HL-60/S4 (cell line): ENCODE results near the gene ATG16L1.

Source experiments
- in situ Hi-C: fragments of 300-500 bp; cut with MboI; formaldehyde crosslinking; loops from 2 replicates; pipeline ENCODE4 v1.14.3; 2022; ENCODE audit warnings: low sequenced_read_pairs

ATG16L1 gene

DNA sequence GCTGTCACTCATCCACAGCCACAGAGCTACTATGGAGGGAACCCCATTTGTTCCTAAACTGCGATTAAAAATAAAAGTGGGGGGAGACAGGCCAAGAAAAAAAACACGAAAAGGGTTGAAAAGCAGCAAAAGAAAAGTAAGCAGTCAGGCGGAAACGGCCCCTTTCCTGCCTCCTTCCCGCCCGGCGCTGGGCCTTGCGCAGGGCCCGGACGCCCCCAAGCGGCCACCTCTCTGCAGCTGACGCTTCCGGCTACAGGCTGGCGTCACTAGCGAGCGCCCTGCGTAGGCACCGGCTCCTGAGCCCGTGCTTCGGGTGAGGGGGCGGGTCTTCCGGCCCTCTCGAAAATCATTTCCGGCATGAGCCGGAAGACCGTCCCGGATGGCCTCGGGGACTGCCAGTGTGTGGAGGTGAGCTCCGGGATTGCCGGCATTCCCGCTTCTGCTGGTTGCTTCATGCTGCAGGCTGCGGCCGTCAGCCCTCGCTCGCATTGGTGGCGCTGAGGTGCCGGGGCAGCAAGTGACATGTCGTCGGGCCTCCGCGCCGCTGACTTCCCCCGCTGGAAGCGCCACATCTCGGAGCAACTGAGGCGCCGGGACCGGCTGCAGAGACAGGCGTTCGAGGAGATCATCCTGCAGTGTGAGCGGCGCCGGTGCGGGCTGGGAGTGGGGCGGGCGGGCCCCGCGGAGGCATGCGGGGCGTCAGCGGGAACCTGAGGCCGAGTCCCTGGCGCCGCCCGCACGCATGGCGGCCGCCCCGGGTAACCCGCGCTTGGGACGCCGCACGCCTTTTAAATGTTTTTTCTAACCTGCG is at the start of gene ATG16L1:
ATG16L1 (plus strand) TSS at position 368 of the 811 bp plus-strand sequence; CDS start at position 523, 155 bp downstream.
- in situ Hi-C loops, result loop anchor here (10.0 kb wide), 1 partner anchor 397 kb away; no protein-coding TSS in a partner anchor

DNA sequence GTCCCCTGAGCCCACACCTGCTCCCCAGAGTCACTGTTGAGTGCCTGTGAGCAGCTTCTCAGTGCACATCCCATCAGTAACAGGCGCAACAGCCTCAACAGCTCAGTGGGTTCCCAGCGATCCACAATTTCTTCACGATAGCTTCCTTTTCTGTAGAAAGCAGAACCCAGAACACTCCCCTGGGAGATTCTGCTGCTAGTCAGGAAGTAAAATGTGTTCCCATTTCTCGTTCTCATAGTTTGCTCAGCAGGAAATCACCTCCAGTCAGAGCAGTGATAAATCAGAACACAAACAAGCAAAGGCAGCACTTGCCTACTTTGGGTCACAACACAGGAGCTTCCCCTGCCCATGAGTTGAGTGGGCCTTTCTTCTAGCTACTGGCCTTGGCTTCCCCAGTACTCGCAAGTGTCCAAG is 48.9 kb upstream of the ATG16L1 start:
- in situ Hi-C loops, result no loop called here

DNA sequence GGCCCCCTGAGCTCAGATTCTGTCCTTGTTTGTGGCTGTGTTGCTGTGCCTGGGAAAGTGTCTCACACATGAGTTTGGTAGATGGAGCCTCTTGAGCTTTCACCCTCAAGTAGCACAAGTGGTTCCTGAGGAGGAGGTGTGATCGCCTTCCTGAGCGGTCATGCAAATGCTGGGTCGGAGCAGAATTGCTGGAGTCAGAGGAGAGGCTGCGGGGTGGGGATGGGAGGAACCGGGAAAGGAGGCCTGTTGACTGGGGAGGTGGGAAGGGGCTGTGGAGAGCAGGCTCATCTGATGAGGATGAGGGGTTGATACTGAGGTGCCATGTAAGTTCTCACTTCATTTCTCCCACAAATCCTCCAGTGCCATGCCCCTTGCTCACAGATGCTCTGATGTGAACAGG is 48.4 kb upstream of the ATG16L1 start:
- in situ Hi-C loops, result no loop called here

DNA sequence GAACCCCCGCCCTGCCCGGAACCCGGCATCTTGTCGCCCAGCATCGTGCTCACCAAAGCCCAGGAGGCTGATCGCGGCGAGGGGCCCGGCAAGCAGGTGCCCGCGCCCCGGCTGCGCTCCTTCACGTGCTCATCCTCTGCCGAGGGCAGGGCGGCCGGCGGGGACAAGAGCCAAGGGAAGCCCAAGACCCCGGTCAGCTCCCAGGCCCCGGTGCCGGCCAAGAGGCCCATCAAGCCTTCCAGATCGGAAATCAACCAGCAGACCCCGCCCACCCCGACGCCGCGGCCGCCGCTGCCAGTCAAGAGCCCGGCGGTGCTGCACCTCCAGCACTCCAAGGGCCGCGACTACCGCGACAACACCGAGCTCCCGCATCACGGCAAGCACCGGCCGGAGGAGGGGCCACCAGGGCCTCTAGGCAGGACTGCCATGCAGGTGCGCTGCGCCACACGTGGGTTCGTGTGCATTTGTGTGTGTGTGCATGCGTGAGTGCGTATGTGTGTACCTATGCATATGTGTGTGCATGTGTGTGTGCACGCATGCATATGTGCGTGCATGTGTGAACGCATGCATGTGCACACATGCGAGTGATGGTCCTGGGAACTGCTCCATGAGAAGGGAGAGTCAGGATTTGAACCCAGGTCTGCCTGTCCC is 47.1 kb upstream of the ATG16L1 start:
- in situ Hi-C loops, result no loop called here

DNA sequence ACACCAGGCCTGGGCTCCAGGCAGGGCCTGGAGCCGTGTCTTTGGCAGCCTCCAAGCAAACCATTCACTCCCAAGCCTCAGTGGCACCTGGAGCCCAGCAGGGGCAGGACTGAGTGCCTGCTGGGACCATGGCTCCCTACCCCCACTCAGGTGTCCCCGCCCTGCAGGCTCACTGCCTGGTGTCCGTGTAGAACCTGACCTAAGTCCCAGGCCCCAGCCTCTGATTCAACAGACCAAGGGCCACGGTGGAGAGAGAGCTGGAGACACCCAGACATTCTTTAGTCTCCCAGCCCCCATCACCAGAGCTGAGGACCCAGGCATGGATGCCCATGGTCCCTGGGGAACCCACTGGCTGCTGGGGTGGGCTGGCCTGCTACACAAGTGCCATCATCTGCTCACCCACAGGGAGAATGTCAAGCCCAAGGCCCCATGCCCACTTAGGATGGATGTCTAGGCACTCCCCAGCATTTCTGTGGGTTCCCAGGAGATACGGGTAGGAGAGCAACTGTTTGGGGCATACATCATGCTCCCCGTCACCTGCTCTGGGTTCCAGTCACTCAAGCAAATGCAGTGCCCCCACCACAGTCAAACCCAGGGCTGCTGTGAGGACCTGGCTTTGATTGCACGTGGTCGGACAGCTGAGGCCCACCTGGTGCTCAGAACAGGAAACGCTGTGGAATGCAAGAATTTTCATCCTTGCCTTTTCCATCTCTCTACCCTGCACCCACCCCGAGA is 42.9 kb upstream of the ATG16L1 start:
- in situ Hi-C loops, result no loop called here

DNA sequence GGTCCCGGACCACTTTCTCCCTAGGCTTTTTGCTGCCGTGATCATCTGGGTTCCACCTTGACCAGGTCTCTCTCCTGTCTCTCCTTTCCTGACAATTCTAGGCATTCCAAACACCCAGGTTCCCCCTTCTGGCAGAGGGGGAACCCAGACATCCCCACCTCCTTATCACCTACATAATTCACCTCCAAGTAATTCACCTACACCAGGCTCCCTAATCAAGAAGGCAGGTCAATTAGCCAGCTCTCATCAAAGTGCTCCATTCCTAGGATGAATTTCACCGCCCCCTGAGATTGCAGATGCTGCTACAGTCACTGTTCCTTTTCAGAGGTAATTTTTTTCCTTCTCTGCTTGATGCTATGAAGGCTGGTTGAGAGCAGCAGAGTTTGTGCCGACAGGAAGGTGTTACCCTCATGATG is 42.3 kb upstream of the ATG16L1 start:
- in situ Hi-C loops, result no loop called here

DNA sequence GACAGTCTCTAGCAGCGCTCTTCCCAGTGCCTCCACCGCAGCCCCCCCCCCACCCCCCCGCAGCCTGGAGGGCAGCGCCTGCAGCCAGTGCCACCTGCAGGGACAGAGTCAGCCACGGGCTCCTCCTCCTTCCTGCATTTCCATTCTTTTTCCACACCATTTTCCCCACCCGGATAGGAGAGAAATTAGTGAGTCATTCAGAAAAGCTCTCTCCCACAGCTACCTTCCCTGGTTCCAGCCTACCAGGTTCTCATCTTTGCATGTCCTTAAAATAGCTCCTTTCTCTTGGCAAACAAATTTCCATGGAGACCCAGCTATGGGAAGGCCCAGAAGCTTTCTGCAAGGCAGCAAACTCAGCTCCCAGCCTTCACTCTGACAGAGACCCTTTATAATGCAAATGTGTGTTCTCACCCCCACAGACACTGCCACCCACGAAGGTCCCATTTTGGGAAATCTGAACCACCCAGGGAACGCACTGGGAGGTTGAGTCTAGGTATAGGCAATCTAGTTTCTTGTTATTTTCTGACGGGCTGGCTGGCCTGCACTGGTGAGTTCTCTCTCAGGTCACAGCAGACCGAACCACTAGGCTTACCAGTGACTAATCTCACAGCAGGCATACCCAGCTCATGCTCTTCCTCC is 41.8 kb upstream of the ATG16L1 start:
- in situ Hi-C loops, result no loop called here

DNA sequence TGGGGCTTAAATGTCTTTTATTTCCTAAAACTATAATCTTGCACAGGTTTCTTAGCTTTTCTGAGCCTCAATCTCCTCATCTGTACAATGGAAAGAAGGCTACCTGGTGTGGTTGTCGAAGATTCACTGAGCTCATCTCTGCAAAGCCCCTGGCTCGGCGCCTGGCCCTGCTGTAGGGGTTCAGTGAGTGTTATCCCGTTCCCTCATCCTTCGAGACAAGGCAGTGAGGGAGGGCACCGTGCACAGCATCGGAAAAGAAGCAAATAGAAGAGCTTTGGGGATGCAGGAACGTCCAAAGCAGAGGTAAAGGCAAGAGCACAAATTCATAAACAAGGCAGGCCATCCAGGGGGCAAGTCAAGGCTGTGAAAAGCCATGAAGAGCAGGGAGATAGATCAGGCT is 41.2 kb upstream of the ATG16L1 start:
- in situ Hi-C loops, result no loop called here

DNA sequence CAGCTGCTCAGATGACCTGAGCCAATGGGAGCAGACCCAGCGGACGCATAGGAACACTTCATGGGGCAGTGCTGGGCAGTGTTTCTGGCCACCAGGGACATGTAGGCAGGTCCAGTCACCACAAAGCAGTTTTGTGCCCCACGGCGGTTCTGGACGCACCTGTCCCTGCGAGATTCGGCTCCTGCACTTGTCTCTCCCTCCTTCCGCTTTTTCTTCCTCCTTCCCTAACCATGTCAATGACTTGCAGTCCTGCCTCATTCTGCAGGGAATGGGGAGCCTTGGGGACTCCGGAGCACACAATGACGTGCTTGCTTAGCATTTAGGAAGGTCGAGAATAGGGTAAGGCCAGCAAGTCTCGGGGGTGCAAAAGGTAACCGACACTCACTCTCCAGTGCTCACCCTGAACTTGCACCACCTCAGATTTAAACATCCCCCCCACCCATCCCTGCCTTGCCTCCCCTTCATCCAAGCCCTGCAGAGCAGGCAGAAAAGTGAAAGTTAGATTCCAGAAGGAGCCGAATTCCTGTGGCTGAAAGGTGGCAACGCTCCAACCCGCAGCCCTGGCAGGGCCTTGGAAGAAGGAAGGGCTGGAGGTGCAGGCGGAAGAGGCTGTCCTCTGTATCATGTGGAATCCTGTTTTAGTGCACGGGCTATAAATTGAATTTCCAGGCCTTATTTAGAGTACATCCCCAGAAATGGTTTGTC is 40.5 kb upstream of the ATG16L1 start:
- in situ Hi-C loops, result no loop called here

DNA sequence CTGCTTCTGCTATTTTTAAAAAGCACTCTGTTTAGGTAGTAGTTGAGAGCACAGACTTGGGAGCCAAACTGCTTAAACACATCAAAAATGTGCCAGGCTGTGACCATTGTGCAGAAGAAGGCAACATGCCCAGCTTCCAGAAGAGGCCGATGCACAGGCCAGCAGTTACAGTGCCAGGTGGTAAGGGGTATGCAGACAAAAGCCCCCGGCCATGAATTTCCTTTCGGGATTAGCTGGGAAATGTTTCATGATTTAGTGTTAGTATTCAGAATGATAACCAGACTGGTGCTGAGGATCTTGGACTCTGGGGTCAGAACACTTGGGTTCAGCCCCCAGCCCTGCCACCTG is 40.0 kb upstream of the ATG16L1 start:
- in situ Hi-C loops, result no loop called here

DNA sequence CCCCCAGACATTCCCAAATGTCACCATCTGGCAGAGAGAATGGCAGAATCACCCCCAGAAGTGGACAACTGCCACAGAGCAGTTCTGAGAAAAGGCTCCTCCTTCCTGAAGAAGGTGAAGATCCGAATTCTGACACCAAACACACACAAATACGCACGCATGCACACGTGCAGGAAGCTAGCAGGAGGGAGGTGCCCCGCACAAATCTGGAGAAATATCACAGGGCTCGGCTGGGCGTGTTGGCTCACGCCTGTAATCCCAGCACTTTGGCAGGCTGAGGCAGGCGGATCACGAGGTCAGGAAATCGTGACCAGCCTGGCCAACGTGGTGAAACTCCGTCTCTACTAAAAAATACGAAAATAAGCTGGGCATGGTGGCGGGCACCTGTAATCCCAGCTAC is 38.5 kb upstream of the ATG16L1 start:
- in situ Hi-C loops, result no loop called here

DNA sequence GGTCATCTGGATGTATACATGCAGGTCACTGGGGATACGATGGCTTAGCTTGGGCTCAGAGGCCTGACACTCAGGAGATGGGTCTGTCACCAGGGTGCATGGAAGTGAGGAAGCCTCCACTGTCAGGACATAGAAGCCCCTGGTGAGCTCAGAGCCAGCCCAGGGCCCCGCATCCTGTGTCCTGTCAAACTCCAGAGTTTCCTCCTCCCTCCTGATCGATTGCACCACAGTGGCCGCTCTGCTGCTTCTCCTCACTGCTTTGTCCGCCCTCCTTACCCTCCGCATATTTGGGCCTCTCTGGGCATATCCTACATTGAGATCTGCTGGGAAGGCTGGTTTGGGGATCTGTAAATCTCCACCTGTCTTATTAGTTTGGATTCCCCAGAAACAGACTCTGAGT is 37.5 kb upstream of the ATG16L1 start:
- in situ Hi-C loops, result no loop called here

DNA sequence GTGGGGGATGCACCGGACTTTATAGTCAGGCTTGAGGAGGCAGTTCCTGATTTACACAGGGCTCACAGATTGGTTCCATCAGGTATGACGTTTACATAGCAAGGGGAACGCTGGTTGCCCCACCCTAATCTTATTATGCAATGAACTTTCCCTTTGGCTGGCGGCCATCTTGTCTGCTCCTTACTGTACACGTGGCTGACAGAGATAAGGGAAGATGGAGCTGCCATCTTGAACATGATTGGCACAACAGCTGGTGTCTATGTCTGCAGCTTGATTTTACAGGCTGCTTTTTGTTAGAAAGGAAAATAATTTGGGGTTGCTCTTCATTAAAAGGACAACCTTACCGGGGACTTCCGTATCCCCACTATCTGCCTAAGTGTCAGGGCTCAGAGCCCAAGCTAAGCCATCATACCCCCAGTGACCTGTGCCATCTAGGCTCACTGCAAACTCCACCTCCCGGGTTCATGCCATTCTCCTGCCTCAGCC is 33.5 kb upstream of the ATG16L1 start:
- in situ Hi-C loops, result no loop called here

DNA sequence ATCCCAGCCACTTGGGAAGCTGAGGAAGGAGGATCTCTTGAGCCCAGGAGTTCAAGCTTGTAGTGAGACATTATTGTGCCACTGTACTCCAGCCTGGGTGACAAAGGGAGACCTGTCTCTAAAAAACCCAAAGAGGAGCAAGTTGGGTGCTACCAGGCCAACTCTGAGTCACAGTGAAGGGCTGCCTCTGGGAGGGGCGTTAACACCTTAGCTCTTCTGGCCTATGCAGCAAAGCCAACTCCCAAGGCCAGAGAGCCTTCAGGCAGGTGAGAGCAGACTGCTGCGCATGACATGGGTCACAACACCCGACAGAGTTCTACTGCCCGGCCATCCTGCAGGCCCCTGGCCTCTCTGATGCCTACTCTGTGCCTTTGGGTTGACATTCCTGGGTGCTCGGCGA is 32.6 kb upstream of the ATG16L1 start:
- in situ Hi-C loops, result no loop called here

DNA sequence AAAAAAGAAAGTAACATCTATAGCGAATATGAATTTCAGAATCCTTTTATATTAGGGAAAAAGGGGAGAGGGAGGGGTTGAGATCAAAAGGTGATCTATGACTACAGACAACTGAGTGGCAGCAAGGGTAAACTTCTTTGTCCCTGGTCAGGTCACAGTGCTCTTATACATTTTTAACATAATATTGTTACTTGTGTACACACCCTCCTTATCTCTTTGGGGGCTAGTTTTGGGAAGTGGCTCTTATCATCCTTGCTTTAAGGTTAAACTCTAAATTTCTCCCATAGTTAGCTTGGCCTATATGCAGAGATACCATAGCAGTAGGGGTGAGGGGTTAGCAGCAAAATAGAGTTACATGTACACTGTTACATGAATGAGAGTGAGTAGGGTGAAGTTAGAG is 31.6 kb upstream of the ATG16L1 start:
- in situ Hi-C loops, result no loop called here

DNA sequence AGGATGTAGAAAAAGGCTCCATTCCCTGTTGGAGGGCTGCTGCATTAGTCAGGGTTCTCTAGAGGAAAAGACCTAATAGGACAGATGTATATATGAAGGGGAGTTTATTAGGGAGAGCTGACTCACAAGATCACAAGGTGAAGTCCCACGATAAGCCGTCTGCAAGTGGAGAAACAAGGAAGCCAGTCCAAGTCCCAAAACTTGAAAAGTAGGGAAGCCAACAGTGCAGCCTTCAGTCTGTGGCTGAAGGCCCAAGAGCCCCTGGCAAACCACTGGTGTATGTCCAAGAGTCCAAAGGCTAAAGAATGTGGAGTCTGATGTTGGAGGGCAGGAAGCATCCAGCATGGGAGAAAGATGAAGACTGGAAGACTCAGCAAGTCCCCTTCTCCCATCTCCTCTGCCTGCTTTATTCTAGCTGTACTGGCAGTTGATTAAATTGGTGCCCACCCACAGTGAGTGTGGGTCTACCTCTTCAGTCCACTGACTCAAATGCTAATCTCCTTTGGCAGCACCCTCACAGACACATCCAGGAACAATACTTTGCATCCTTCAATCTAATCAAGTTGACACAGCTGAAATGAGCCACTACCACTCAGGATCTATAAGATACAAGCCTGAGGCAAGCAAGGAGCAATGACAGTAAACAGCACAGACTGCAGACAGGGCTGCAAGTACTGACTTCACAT is 30.0 kb upstream of the ATG16L1 start:
- in situ Hi-C loops, result no loop called here

DNA sequence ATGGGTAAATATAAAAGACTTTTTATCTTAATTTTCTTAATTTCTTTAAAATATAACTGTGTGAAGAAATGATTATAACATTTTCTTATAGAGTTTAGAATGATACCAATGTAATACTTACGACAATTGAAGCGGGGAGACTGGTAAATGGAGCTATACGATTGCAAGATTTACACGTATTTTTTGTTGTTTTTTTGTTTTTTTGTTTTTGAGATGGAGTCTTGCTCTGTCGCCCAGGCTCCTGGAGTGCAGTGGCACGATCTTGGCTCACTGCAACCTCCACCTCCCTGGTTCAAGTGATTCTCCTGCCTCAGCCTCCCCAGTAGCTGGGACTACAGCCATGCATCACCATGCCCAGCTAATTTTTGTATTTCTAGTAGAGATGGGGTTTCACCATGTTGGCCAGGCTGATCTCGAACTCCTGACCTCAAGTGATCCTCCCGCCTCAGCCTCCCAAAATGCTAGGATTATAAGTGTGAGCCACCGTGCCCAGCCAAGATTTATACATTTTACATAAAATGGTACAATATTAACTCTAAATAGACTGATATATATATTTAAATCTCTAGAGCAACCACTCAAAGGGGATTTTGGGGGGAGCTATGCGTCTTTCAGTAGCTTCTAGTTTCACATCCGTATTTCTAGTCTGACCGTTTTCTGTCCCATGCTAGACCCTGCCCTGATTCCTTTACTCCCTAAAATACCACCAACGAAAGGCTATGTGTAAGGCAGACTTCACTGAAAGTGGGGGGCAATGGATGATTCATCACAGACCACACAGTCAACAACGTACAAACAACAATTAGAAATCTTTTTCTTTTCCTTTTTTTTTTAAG is 28.2 kb upstream of the ATG16L1 start:
- in situ Hi-C loops, result no loop called here

DNA sequence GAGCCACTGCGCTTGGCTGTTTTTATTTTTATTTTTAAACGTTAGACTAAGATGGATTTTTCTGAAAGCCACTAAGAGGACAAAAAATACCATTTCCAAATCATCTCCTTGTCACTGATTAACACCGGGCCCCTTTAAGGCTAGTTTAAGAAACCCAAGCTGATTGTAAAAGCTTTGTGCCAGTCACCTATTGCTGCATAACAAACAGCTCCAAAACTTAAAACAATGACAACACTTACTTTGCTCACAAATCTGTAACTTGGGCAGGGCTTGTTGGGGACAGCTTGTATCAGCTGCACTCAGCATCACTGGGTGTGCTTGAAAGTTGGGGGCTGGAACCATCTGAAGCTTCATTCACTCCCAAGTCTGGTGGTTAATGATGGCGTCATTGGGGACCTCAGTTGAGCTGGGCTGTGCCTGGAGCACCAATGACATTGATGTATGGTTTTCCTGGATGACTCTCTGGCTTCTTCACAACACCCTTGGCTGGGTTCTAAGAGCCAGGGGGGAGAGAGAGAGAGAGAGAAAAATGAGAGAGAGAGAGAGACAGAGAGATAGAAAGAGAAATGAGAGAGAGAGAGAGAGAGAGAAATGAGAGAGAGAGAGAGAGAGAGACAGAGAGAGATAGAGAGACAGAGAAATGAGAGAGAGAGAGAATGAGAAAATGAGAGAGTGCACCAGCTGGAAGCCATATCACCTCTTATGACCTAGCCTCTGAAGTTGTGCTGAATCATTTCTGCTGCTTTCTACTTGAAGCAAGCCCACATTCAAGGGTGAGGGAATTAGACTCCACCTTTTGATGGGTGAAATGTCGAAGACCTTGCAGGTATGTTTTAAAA is 26.0 kb upstream of the ATG16L1 start:
- in situ Hi-C loops, result no loop called here
